OCI-LY1 (cell line): ENCODE results near the gene TECPR2.

Experiments used
- H2AFZ ChIP-seq: fragments of 200-600 bp; sonication (generic), shearing (Covaris generic); 2 replicates; pipeline ENCODE4 v1.6.0; 2014; ENCODE audit warnings: antibody characterized with exemption, mild to moderate bottlenecking, low read length
- H3F3A ChIP-seq: fragments of 200-600 bp; sonication (generic), shearing (Covaris generic); 2 replicates; pipeline ENCODE4 v1.6.0; 2014; ENCODE audit warnings: mild to moderate bottlenecking, antibody characterized with exemption, low read length, moderate library complexity; ENCODE audit not compliant: insufficient read depth
- H3K27ac ChIP-seq: fragments of 200-600 bp; sonication (generic); 2 replicates; pipeline ENCODE4 v1.5.1; 2014; ENCODE audit warnings: low read length, mixed run types, mild to moderate bottlenecking, low read depth; ENCODE audit not compliant: poor library complexity, severe bottlenecking
- H3K27me3 ChIP-seq: fragments of 200-600 bp; sonication (generic); 2 replicates; pipeline ENCODE4 v1.6.0; 2014; ENCODE audit warnings: antibody characterized with exemption, mild to moderate bottlenecking, low read length, moderate library complexity; ENCODE audit not compliant: insufficient read depth
- H3K36me3 ChIP-seq: fragments of 200-600 bp; sonication (generic); 2 replicates; pipeline ENCODE4 v1.6.1; 2014; ENCODE audit warnings: mild to moderate bottlenecking, antibody characterized with exemption, low read length, moderate library complexity, mixed read lengths; ENCODE audit not compliant: insufficient read depth
- H3K4me1 ChIP-seq: fragments of 200-600 bp; sonication (generic); 2 replicates; pipeline ENCODE4 v1.5.1; 2014; ENCODE audit warnings: mild to moderate bottlenecking, low read length, moderate library complexity; ENCODE audit not compliant: insufficient read depth, severe bottlenecking
- H3K4me2 ChIP-seq: fragments of 200-600 bp; sonication (generic), shearing (Covaris generic); 2 replicates; pipeline ENCODE4 v1.6.1; 2014; ENCODE audit warnings: low read length
- H3K4me3 ChIP-seq: fragments of 200-600 bp; sonication (generic); 2 replicates; pipeline ENCODE4 v1.5.1; 2014; ENCODE audit warnings: low read length, low read depth, mild to moderate bottlenecking, mixed read lengths; ENCODE audit not compliant: poor library complexity, severe bottlenecking
- H3K79me2 ChIP-seq: fragments of 200-600 bp; shearing (Covaris generic); 2 replicates; pipeline ENCODE4 v1.6.1; 2016; ENCODE audit warnings: mixed run types, low read length, mixed read lengths; ENCODE audit not compliant: insufficient read depth
- H3K9ac ChIP-seq: fragments of 200-600 bp; sonication (generic), shearing (Covaris generic); 2 replicates; pipeline ENCODE4 v1.6.1; 2014; ENCODE audit warnings: mild to moderate bottlenecking, low read length, mixed read lengths
- H3K9me2 ChIP-seq: fragments of 200-600 bp; sonication (generic), shearing (Covaris generic); 2 replicates; pipeline ENCODE4 v1.6.1; 2014; ENCODE audit warnings: low read depth, mild to moderate bottlenecking, low read length, mixed read lengths
- H3K9me3 ChIP-seq: fragments of 200-600 bp; shearing (Covaris generic); 2 replicates; pipeline ENCODE4 v1.6.1; 2014; ENCODE audit warnings: low read length, mixed read lengths
- H4K20me1 ChIP-seq: fragments of 200-600 bp; sonication (generic), shearing (Covaris generic); 2 replicates; pipeline ENCODE4 v1.6.0; 2016; ENCODE audit warnings: mild to moderate bottlenecking, low read length; ENCODE audit not compliant: insufficient read depth
- CTCF ChIP-seq: fragments of 200-600 bp; sonication (generic), shearing (Covaris generic); IDR thresholded peaks from 2 replicates; pipeline ENCODE4 v1.5.1; 2017; ENCODE audit warnings: mild to moderate bottlenecking, antibody characterized with exemption, low read length, moderate library complexity, mixed read lengths
- EZH2 ChIP-seq: fragments of 200-600 bp; sonication (generic), shearing (Covaris generic); IDR thresholded peaks from 2 replicates; pipeline ENCODE4 v1.8.0; 2017; ENCODE audit warnings: borderline replicate concordance, mixed run types, mild to moderate bottlenecking, antibody characterized with exemption, low read length, moderate library complexity, mixed read lengths

The TECPR2 gene

GRCh38 chr14:102471921-102472790 is 109.4 kb downstream of the TECPR2 start:
- Histone ChIP-seq H3K27me3 (no peaks in the 10 kb centered on the region), H3K9ac (no peak overlapping the region), H3K9me3 (no peaks in the 10 kb centered on the region), H3K27ac (no peak overlapping the region), H3K4me3 (no peak overlapping the region), H4K20me1 (no peaks in the 10 kb centered on the region), H3K4me2 (no peak overlapping the region), H2AFZ (no peak overlapping the region), H3K79me2 (no peaks in the 10 kb centered on the region), H3K9me2 (no peaks in the 10 kb centered on the region), H3K4me1 (no peaks in the 10 kb centered on the region), H3F3A (no peaks in the 10 kb centered on the region), H3K36me3 (no peaks in the 10 kb centered on the region)
- TF ChIP-seq EZH2 (no peak), CTCF (no peak)

- no peaks in the 10 kb centered on the region for H3K27me3 ChIP-seq
- no peaks in the 10 kb centered on the region for H3K9me3 ChIP-seq
- H3K4me2 ChIP-seq: no peak overlapping the region
- H3K4me1 ChIP-seq: no peaks in the 10 kb centered on the region
- no peaks in the 10 kb centered on the region for H3K9me2 ChIP-seq
- H3F3A ChIP-seq: no peaks in the 10 kb centered on the region
- no peaks in the 10 kb centered on the region for H3K36me3 ChIP-seq
- no peaks in the 10 kb centered on the region for H3K79me2 ChIP-seq
- H2AFZ ChIP-seq: no peak overlapping the region
- no peak overlapping the region for H3K4me3 ChIP-seq
- TF ChIP-seq EZH2: no peak
- no peak for TF ChIP-seq CTCF
- no peak overlapping the region for H3K27ac ChIP-seq
- no peak overlapping the region for H3K9ac ChIP-seq
- H4K20me1 ChIP-seq: no peaks in the 10 kb centered on the region
Measured at GRCh38 chr14:102472791-102473150, 110.0 kb downstream of the TECPR2 start.

GRCh38 chr14:102473559-102473958 is 110.8 kb downstream of the TECPR2 start:
- TF ChIP-seq EZH2: no peak
- TF ChIP-seq CTCF: no peak

More at GRCh38 chr14:102473559-102473958, 110.8 kb downstream of the TECPR2 start:
- H3K27ac ChIP-seq: no peak overlapping the region
- no peaks in the 10 kb centered on the region for H3K27me3 ChIP-seq
- H3F3A ChIP-seq: no peaks in the 10 kb centered on the region
- H3K9ac ChIP-seq: no peak overlapping the region
- H3K79me2 ChIP-seq: no peaks in the 10 kb centered on the region
- H3K36me3 ChIP-seq: no peaks in the 10 kb centered on the region
- no peaks in the 10 kb centered on the region for H4K20me1 ChIP-seq
- H3K9me3 ChIP-seq: no peaks in the 10 kb centered on the region
- no peak overlapping the region for H2AFZ ChIP-seq
- no peak overlapping the region for H3K4me3 ChIP-seq
- no peaks in the 10 kb centered on the region for H3K9me2 ChIP-seq
- H3K4me1 ChIP-seq: no peaks in the 10 kb centered on the region
- H3K4me2 ChIP-seq: no peak overlapping the region
